Stimulated activated effector memory CD8-positive, alpha-beta T cell treated with anti-CD3 and anti-CD28 coated beads, Interleukin-12 subunit alpha, Interleukin-12 subunit beta, amount 100 ng/mL, for 72 hours (primary cell): ENCODE data around the gene SEMA3G.

Experiments
- ATAC-seq: fragments of 150-1000 bp; cut with Tn5 transposase; 2 replicates; pipeline ENCODE4 v1.10.0; 2021
- DNase-seq, 2 donors: peaks; one replicate each; pipeline ENCODE4 v3.0.0; 2021 to 2022; ENCODE audit warnings: low spot score in 2 of 2
- H3K27ac Mint-ChIP-seq: one replicate; pipeline ENCODE4 v1.8.0; 2022; ENCODE audit warnings: mild to moderate bottlenecking, mixed read lengths
- H3K36me3 Mint-ChIP-seq: one replicate; pipeline ENCODE4 v1.8.0; 2022; ENCODE audit warnings: mild to moderate bottlenecking, mixed read lengths
- H3K4me1 Mint-ChIP-seq: one replicate; pipeline ENCODE4 v1.8.0; 2022; ENCODE audit warnings: mixed read lengths
- H3K4me3 Mint-ChIP-seq: one replicate; pipeline ENCODE4 v1.8.0; 2022; ENCODE audit warnings: mild to moderate bottlenecking, mixed read lengths
- H3K9me3 Mint-ChIP-seq: one replicate; pipeline ENCODE4 v1.8.0; 2022; ENCODE audit warnings: mixed read lengths

Gene SEMA3G

DNA sequence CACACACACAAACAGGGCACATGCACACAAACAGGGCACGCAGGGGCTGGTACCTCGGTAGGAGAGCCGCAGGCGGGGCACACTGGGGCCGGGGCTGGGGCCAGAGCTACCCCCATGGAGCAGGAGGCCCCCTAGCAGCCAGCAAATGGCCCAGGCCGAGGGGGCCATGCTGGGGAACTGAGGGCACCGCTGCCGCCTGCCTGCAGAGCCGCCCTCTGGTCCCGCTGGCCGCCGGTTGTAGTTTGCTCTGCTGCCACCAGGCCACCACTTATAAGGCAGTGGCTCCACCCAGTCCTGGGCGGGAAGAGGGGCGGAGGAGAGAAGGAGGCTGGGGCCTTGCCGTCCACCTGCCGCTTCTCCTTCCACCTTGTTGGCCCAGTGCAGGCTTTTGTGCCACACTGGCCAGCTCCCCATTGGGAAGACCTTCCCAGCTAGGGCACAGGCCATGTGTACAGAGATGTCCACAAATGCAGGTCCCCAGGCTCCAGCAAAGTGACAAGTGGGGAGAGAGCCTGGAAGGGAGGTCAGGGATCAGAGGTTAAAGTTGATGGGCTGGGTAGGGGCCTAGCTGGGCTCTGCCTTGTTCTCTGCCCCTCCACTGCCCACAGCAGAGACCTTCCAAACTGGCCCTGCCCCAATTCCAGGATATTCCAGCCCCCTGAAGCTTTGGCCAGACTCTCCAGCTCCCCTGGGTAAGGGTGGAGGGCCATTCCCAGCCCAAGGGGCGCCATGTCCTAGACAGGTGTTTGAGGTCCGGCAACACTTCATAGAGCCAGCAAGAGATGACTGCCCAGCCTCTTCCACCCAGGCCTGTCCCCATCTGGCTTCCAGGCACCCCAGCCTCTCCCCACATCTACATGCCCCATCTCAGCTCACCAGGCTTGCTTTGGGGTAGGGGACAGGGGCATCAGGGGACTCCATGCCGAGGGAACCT is at the start of gene SEMA3G:
Gene SEMA3G (minus strand): TSS at position 244 of the 934 bp plus-strand sequence. CDS start 76 bp downstream, at position 168.
- peaks cover 14% of the 10 kb centered on the region for H3K4me1 Mint-ChIP-seq
- DNase-seq: peak; percentile 54 to 86
- H3K27ac Mint-ChIP-seq: peak within 1 kb of the TSS; percentile 54
- no peaks in the 10 kb centered on the region for H3K36me3 Mint-ChIP-seq
- no peak within 1 kb of the TSS for H3K4me3 Mint-ChIP-seq
- H3K9me3 Mint-ChIP-seq: no peaks in the 10 kb centered on the region
- ATAC-seq: peak; percentile 93

DNA sequence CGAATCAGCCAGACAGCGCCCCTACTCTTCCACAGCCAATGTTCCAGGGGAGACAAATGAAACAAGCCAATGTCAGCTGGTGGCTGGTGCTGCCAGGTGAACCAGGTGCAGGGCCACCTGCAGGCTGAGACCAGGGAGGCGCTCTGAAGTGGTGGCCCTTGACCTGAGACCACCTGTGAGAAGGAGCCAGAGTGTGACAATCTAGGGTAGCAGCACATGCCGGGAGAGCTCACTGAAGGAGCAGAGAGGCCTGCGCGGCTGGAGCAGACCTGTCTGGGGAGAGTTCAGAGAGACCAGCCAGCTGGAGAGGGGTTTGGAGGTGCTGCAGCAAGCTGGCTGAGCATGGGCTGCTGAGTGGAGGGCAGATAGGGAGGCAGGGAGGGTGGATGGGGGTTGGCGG is 49.5 kb upstream of the SEMA3G start:
- Mint-ChIP-seq H3K9me3 (no peaks in the 10 kb centered on the region), H3K27ac (no peak overlapping the region), H3K4me3 (no peak overlapping the region), H3K36me3 (peaks cover 27% of the 10 kb centered on the region), H3K4me1 (peaks cover 19% of the 10 kb centered on the region)
- ATAC-seq (no peak), DNase-seq (no peak)

DNA sequence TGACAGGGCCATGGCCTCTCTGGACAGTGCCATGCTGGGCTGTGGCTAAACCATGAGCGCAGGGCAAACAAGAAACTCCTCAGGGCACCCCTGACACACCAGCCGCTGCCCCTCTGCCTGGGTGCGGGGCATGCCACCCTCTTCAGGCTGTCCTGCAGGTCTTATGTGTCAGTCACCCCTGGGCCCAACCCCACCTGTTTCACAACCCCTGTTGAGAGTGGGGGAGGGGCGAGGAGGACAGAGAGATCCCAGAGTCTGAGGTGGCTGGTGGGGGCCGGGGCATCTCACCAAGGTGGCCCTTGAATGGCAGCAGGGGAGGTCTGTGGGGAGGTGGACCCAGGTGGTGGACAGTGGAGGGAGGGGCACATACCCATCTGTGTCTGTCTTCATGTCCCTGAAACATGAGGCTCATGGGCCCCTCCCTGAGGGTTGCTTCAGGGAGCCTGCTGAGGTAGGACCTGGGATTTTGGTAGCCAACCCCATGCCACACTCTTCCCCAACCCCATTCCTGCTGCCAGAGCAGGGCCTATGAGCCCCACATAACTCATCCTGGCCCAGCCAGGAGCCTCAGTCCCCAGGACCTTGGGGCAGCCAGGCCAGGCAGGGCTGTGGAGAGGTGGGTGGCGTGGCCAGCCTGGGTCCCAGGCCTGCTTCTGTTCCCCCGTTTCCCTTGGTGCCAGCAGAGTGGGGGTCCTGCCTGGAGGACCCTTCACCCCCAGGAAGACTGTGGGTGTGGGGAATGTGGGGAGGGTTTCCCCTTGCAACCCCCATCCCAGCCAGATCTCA is 48.5 kb upstream of the SEMA3G start:
- Mint-ChIP-seq H3K4me1 (peaks cover 19% of the 10 kb centered on the region), H3K4me3 (no peak overlapping the region), H3K27ac (no peak overlapping the region), H3K9me3 (no peaks in the 10 kb centered on the region), H3K36me3 (peaks cover 27% of the 10 kb centered on the region)
- no peak for DNase-seq
- no peak for ATAC-seq

DNA sequence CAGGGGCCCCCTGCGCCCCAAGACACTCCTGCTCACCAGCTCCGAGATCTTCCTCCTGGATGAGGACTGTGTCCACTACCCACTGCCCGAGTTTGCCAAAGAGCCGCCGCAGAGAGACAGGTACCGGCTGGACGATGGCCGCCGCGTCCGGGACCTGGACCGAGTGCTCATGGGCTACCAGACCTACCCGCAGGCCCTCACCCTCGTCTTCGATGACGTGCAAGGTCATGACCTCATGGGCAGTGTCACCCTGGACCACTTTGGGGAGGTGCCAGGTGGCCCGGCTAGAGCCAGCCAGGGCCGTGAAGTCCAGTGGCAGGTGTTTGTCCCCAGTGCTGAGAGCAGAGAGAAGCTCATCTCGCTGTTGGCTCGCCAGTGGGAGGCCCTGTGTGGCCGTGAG is 47.2 kb upstream of the SEMA3G start:
- ATAC-seq (no peak), DNase-seq (no peak)
- Mint-ChIP-seq H3K36me3 (peaks cover 40% of the 10 kb centered on the region), H3K9me3 (no peaks in the 10 kb centered on the region), H3K27ac (no peak overlapping the region), H3K4me1 (peaks cover 19% of the 10 kb centered on the region), H3K4me3 (no peak overlapping the region)

DNA sequence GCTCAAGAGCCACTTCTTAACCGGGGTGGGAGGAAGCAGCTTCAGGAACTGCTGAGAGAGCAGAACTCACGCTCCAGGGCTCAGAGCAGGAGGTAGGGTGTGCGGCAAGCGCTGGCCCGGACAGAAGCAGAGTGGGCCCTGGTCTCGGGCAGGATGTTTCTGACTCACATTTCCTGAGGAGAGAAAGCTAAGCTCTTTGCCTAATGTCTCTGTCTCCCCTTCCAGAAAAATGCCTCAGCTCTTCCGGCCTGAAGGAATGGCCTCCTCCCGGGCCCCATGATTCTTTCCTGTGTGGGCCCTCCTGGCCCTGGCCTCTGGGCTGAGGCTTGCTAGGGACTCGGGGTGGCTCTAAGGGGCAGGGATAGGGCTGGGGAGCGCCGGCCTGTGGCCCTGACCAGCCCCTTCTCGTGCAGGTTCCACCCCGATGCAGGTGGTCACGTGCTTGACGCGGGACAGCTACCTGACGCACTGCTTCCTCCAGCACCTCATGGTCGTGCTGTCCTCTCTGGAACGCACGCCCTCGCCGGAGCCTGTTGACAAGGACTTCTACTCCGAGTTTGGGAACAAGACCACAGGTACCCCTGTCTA is 46.1 kb upstream of the SEMA3G start:
- H3K4me3 Mint-ChIP-seq: no peak overlapping the region
- no peaks in the 10 kb centered on the region for H3K9me3 Mint-ChIP-seq
- peak overlapping the region; percentile 36 for H3K27ac Mint-ChIP-seq
- no peak for DNase-seq
- peaks cover 19% of the 10 kb centered on the region for H3K4me1 Mint-ChIP-seq
- H3K36me3 Mint-ChIP-seq: peaks cover 44% of the 10 kb centered on the region
- peak; percentile 50 for ATAC-seq

DNA sequence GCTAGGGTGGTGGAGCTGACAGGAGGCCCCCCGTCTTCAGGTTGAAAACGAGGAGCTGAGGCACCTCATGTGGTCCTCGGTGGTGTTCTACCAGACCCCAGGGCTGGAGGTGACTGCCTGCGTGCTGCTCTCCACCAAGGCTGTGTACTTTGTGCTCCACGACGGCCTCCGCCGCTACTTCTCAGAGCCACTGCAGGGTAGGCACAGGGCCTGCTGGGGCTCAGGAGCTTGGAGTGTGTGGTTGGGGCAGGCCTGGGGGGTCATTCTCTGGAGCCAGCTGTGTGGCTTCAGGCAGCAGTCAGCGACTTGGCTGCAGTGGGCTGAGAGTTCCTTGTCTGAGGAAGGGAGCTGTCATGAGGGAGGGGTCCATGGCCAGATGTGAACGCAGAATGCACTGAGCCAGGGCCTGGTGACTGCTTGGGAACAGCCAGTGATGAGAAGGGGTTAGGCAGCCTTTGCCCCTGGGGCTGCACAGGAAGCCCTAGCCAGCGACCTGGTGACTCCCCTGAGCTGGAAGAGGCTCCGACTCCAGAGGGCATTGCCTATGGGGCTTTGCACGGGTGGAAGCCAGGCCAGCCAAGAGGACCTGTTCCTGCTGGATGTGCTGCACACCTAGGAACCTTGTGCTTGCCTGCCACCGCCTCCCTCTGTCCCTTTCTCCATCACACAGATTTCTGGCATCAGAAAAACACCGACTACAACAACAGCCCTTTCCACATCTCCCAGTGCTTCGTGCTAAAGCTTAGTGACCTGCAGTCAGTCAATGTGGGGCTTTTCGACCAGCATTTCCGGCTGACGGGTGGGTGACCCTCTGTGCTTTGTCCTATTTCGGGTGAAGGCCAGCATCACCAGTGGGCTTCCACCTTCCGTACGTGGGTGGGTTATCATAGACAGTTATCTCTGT is 45.4 kb upstream of the SEMA3G start:
- Mint-ChIP-seq H3K36me3 (peaks cover 51% of the 10 kb centered on the region), H3K9me3 (no peaks in the 10 kb centered on the region), H3K27ac (peak overlapping the region; percentile 36), H3K4me1 (peaks cover 19% of the 10 kb centered on the region), H3K4me3 (no peak overlapping the region)
- no peak for DNase-seq
- ATAC-seq: no peak

DNA sequence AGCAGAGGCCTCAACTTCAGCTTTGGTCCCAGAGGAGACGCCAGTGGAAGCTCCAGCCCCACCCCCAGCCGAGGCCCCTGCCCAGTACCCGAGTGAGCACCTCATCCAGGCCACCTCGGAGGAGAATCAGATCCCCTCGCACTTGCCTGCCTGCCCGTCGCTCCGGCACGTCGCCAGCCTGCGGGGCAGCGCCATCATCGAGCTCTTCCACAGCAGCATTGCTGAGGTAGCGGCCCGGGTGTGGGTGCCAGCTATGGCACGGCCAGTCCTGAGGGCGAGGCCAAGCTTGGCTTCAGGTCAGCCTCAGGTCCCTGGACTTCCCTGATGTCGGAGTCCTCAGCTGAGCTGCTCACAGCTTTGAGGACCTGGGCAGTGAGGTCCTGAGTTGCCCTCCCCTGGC is 44.5 kb upstream of the SEMA3G start:
- Mint-ChIP-seq H3K36me3 (peaks cover 53% of the 10 kb centered on the region), H3K4me3 (no peak overlapping the region), H3K9me3 (no peaks in the 10 kb centered on the region), H3K4me1 (peaks cover 15% of the 10 kb centered on the region), H3K27ac (no peak overlapping the region)
- DNase-seq (no peak), ATAC-seq (no peak)

DNA sequence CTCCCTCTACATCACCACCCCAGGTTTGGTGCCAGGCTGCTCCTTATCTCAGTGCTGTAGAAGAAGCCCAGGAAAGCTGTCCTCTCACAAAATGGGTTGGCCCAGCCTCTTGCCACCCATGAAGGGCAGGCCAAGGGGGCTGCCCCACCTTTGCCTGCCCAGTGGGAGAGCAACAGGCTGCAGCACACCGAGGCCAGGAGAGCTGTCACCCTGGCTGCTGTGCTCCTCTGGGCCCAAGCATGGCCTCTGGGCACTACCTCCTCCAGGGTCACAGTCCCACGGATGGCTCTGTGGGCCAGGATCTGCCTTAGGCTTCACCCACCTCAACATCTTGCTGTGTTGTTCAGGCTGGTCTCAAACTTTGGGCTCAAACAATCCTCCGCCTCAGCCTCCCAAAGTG is 43.8 kb upstream of the SEMA3G start:
- DNase-seq (no peak), ATAC-seq (no peak)
- no peak overlapping the region for H3K27ac Mint-ChIP-seq
- peaks cover 11% of the 10 kb centered on the region for H3K4me1 Mint-ChIP-seq
- no peaks in the 10 kb centered on the region for H3K9me3 Mint-ChIP-seq
- no peak overlapping the region for H3K4me3 Mint-ChIP-seq
- peaks cover 53% of the 10 kb centered on the region for H3K36me3 Mint-ChIP-seq

DNA sequence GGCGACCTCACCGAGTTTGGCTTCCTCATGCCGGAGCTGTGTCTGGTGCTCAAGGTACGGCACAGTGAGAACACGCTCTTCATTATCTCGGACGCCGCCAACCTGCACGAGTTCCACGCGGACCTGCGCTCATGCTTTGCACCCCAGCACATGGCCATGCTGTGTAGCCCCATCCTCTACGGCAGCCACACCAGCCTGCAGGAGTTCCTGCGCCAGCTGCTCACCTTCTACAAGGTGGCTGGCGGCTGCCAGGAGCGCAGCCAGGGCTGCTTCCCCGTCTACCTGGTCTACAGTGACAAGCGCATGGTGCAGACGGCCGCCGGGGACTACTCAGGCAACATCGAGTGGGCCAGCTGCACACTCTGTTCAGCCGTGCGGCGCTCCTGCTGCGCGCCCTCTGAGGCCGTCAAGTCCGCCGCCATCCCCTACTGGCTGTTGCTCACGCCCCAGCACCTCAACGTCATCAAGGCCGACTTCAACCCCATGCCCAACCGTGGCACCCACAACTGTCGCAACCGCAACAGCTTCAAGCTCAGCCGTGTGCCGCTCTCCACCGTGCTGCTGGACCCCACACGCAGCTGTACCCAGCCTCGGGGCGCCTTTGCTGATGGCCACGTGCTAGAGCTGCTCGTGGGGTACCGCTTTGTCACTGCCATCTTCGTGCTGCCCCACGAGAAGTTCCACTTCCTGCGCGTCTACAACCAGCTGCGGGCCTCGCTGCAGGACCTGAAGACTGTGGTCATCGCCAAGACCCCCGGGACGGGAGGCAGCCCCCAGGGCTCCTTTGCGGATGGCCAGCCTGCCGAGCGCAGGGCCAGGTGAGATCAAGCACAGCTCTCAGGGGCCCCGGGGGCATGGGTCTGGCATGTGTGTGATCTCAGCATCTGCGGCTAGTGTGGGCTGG is 43.1 kb upstream of the SEMA3G start:
- Mint-ChIP-seq H3K27ac (no peak overlapping the region), H3K4me3 (no peak overlapping the region), H3K36me3 (peaks cover 60% of the 10 kb centered on the region), H3K4me1 (peaks cover 11% of the 10 kb centered on the region), H3K9me3 (no peaks in the 10 kb centered on the region)
- DNase-seq (no peak), ATAC-seq (no peak)

DNA sequence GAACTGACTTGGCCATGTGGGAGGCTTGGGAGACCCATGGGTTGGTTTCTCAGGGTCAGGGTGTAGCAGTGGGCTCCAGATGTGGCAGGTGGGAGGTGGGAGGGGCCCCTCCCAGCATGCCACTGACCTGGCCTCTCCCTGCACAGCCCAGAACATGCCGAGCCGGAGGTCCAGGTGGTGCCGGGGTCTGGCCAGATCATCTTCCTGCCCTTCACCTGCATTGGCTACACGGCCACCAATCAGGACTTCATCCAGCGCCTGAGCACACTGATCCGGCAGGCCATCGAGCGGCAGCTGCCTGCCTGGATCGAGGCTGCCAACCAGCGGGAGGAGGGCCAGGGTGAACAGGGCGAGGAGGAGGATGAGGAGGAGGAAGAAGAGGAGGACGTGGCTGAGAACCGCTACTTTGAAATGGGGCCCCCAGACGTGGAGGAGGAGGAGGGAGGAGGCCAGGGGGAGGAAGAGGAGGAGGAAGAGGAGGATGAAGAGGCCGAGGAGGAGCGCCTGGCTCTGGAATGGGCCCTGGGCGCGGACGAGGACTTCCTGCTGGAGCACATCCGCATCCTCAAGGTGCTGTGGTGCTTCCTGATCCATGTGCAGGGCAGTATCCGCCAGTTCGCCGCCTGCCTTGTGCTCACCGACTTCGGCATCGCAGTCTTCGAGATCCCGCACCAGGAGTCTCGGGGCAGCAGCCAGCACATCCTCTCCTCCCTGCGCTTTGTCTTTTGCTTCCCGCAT is 42.3 kb upstream of the SEMA3G start:
- H3K27ac Mint-ChIP-seq: no peak overlapping the region
- peaks cover 11% of the 10 kb centered on the region for H3K4me1 Mint-ChIP-seq
- H3K4me3 Mint-ChIP-seq: no peak overlapping the region
- no peak for ATAC-seq
- peaks cover 59% of the 10 kb centered on the region for H3K36me3 Mint-ChIP-seq
- H3K9me3 Mint-ChIP-seq: no peaks in the 10 kb centered on the region
- no peak for DNase-seq

DNA sequence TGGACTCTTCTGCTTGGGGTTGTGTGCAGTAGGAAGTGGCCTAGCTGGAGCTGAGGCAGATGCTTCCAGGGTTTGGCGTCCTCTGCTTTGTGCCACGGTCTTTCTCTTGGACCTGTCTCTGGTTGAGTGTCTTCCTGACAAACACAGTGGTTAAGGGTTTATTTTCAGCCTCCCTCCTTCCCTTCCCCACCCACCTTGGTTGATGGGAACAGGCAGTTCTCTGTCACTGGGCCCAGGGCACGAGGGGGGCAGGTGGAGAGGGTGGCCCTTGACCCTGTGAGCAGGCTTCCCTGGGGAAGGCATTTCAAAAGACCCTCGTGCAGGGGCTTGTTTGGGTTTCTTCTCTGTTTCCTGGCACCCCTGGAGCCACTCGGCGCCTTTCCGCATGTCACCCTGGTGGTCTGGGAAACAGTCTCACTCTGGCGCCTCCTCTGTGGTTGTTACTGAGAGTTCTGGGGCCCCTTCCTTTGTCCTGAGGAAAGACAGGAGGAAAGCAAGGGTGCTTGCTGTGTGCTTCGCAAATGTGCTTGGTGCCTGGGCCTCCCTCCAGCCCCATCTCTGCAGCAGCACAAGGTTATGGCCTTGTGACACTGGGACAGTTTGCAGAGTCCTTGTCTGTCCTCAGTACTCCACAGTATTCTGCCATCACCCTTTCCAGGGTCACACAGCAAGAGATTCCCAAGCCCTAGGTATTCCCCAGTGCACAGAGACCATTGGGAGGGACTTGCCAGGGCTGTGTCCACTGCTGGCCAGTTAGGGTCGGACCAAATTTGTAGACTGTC is 40.0 kb upstream of the SEMA3G start:
- peaks cover 57% of the 10 kb centered on the region for H3K36me3 Mint-ChIP-seq
- no peak for DNase-seq
- no peak overlapping the region for H3K4me3 Mint-ChIP-seq
- H3K27ac Mint-ChIP-seq: peak overlapping the region; percentile 44
- ATAC-seq: no peak
- H3K9me3 Mint-ChIP-seq: no peaks in the 10 kb centered on the region
- H3K4me1 Mint-ChIP-seq: peaks cover under 1% of the 10 kb centered on the region

DNA sequence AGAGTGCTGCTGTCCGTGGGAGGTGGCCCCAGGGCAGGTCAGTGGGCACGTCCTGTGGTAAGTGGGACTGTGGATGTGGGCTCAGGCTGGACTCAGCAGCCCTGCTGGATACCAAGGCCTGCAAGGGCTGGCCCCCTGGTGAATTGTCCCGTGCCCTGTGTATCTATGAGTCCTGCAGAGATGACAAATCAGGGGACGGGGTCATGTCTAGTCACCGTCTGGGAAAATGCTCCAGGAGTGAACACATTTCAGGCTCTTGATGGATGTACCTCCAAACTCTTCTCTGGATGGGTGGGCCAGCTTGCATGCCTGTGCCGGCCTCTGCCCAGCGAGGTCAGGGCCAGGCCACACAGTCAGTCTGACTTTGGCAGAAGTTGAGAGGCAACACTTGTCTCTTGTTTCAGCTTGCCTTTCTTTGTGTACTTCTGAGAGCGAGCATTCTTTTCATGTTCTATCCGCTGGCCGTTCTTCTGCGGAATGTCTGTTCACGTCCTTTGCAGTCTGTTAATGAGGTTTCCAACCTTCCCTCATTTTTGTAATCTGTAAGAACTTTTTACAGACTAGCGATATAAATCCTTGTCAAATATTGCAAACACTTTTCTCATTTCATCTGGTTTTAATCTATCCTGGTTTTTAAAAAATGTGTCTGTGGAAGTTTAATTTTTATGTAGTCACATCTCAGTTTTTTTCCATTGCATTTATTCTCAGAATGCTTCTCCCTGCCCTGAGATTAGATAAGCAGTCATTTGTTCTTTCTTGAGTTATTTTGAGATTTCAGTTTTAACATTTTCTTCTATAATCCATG is 38.9 kb upstream of the SEMA3G start:
- no peak for ATAC-seq
- Mint-ChIP-seq H3K9me3 (no peaks in the 10 kb centered on the region), H3K4me3 (no peak overlapping the region), H3K4me1 (no peaks in the 10 kb centered on the region), H3K36me3 (peaks cover 66% of the 10 kb centered on the region), H3K27ac (no peak overlapping the region)
- DNase-seq: no peak
